ENCODE results near the gene ZACN.

Gene ZACN

GRCh38 chr17:76091526-76092286 lies 12.7 kb downstream of the ZACN start:
- H3K4me3 ChIP-seq (ENCODE audit: low read depth, low read length) = no peak overlapping the region
- TF ChIP-seq CTCF (IDR thresholded peaks at IDR 0.05; ENCODE audit: low read depth, low read length) = no peak

- no peak for TF ChIP-seq CTCF (IDR thresholded peaks at IDR 0.05; ENCODE audit: low read depth, low read length)
- H3K4me3 ChIP-seq (ENCODE audit: low read depth, low read length) = no peak overlapping the region
Measured at GRCh38 chr17:76092526-76093413, 13.8 kb downstream of the ZACN start.

- H3K4me3 ChIP-seq (ENCODE audit: low read depth, low read length) = no peak overlapping the region
- no peak for TF ChIP-seq CTCF (IDR thresholded peaks at IDR 0.05; ENCODE audit: low read depth, low read length)
Measured at GRCh38 chr17:76094046-76094445, 15.1 kb downstream of the ZACN start.

- TF ChIP-seq CTCF (IDR thresholded peaks at IDR 0.05; ENCODE audit: low read depth, low read length) = no peak
Measured at GRCh38 chr17:76095943-76096342, 17.0 kb downstream of the ZACN start.

GRCh38 chr17:76097716-76098295 lies 18.8 kb downstream of the ZACN start:
- no peak overlapping the region for H3K4me3 ChIP-seq (ENCODE audit: low read depth, low read length)
- TF ChIP-seq CTCF (IDR thresholded peaks at IDR 0.05; ENCODE audit: low read depth, low read length) = no peak

More at GRCh38 chr17:76095943-76096342, 17.0 kb downstream of the ZACN start:
- no peak overlapping the region for H3K4me3 ChIP-seq (ENCODE audit: low read depth, low read length)

GRCh38 chr17:76102944-76103273 lies 23.9 kb downstream of the ZACN start:
- no peak for TF ChIP-seq CTCF (IDR thresholded peaks at IDR 0.05; ENCODE audit: low read depth, low read length)
- H3K4me3 ChIP-seq (ENCODE audit: low read depth, low read length) = peak overlapping the region; percentile 75
